HCT116 (cell line): ENCODE data around the gene BPIFB3.

Experiments used
- ELF1 ChIP-seq: IDR thresholded peaks from 2 replicates; pipeline ENCODE4 v1.6.1; 2012; ENCODE audit warnings: low read depth, borderline replicate concordance
- EZH2 ChIP-seq: fragments of 200-600 bp; sonication (generic); IDR thresholded peaks from 2 replicates; pipeline ENCODE4 v1.6.1; 2017; ENCODE audit warnings: antibody characterized with exemption, mixed run types

- TF ChIP-seq ELF1: no peak
- TF ChIP-seq EZH2: no peak
Measured at GRCh38 chr20:33023439-33024242, 30.1 kb upstream of the BPIFB3 start.
